BJ (cell line): Measurements from ENCODE around the gene PLCXD1. TPM values are rescaled to one million over a fixed set of nuclear protein-coding genes. Genes with fewer than 3 reads are reported as not detected.
"Not testable (repeated sequence)": the region's sequence is repeated elsewhere in the genome, so short reads cannot be mapped to it uniquely, and the experiment has no call there.

Experiments used
- CTCF ChIA-PET: fragments of 350-600 bp; formaldehyde crosslinking; extraction: SDS; loops from one replicate; lab custom pipeline; 2021; ENCODE audit warnings: antibody characterized with exemption, inconsistent platforms; lab: Yijun Ruan, JAX
- POLR2A ChIA-PET: fragments of 300-600 bp; sonication (Branson Sonifier 250); formaldehyde crosslinking; extraction: SDS; loops from one replicate; lab custom pipeline; 2021; ENCODE audit warnings: antibody characterized with exemption; lab: Charles Lee
- DNase-seq: peaks from one replicate; pipeline ENCODE4 v3.0.0-alpha.2; 2011; ENCODE audit warnings: low read depth
- H3K27me3 ChIP-seq: 2 replicates; pipeline ENCODE4 v1.6.0; 2011; ENCODE audit warnings: low read length; ENCODE audit not compliant: control insufficient read depth, insufficient read depth
- H3K36me3 ChIP-seq: 2 replicates; pipeline ENCODE4 v1.5.1; 2011; ENCODE audit warnings: low read length; ENCODE audit not compliant: control insufficient read depth, insufficient read depth
- H3K4me3 ChIP-seq: 2 replicates; pipeline ENCODE4 v1.5.1; 2011; ENCODE audit warnings: low read depth, mild to moderate bottlenecking, control low read depth, low read length
- CTCF ChIP-seq: IDR thresholded peaks from 2 replicates; pipeline ENCODE4 v1.5.1; 2011; ENCODE audit warnings: low read depth, mild to moderate bottlenecking, control low read depth, inconsistent platforms, low read length, moderate library complexity; ENCODE audit not compliant: insufficient read depth
- polyA plus RNA-seq: library from polyadenylated mRNA; depleted of rRNA; stranded (reverse); fragments of >200 nt; gene quantifications from 2 replicates; pipeline ENCODE4 v1.2.3, GENCODE V29; 2011

Gene PLCXD1
- polyA plus RNA-seq, 1 experiment, result 6.4 TPM

GRCh38 chrX:320126-320783, 39.1 kb downstream of the PLCXD1 start:
- no peak for TF ChIP-seq CTCF
- peak overlapping the region; percentile 97 for H3K4me3 ChIP-seq
- H3K36me3 ChIP-seq, result peaks cover 2% of the 10 kb centered on the region
- DNase-seq, result no peak
- ChIA-PET CTCF (no interaction called here), POLR2A (no interaction called here)
- no peaks in the 10 kb centered on the region for H3K27me3 ChIP-seq

DNA sequence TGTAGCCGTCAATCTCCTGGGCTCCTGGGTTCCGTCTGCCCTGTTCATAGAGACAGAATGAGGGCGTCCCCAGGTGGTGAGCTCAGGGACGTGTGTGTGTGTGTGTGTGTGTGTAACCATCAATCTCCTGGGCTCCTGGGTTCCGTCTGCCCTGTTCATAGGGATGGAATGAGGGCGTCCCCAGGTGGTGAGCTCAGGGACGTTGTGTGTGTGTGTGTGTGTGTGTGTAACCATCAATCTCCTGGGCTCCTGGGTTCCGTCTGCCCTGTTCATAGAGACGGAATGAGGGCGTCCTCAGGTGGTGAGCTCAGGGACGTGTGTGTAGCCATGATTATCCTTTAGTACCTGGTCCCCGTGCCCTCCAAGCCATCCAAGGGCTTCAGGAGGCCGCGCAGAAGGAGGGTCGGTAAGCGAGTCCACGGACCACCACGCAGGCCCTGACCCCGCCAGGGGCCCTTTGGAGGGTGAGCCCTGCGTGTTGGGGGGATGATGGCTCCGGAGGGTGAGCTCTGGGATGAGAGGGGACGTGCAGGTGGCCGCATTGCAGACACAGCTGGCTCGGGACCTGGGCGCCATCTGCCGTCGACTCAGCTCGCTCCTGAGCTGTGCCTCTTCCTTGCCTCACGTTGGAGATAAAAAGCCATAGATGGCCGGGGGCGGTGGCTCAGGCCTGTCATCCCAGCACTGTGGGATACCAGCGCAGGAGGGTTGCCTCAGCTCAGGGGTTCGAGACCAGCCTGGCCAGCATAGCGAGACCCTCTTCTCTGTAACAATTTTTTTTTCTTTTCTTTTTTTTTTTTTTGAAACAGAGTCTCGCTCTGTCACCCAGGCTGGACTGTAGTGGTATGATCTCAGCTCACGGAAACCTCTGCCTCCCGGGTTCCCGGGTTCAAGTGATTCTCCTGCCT, 42.8 kb downstream of the PLCXD1 start:
- no peak overlapping the region for H3K4me3 ChIP-seq

GRCh38 chrX:324664-325063, 43.5 kb downstream of the PLCXD1 start:
- H3K27me3 ChIP-seq, CTCF ChIA-PET, H3K4me3 ChIP-seq, DNase-seq, H3K36me3 ChIP-seq, POLR2A ChIA-PET: not testable (repeated sequence)
- TF ChIP-seq CTCF, result peak; percentile 41

More for the DNA sequence above, 42.8 kb downstream of the PLCXD1 start:
- peak; percentile 30; the same call in 1 of the 2 replicates for TF ChIP-seq CTCF
- DNase-seq, result no peak
- no peaks in the 10 kb centered on the region for H3K36me3 ChIP-seq
- ChIA-PET CTCF (no interaction called here), POLR2A (no interaction called here)
- H3K27me3 ChIP-seq, result no peaks in the 10 kb centered on the region

- CTCF ChIA-PET, result no interaction called here
- no peak overlapping the region for H3K4me3 ChIP-seq
- no peaks in the 10 kb centered on the region for H3K27me3 ChIP-seq
- DNase-seq, result no peak
- H3K36me3 ChIP-seq, result no peaks in the 10 kb centered on the region; the same call in 1 of the 2 replicates
- no peak for TF ChIP-seq CTCF
- POLR2A ChIA-PET, result no interaction called here
Observed at GRCh38 chrX:327660-328126, 46.5 kb downstream of the PLCXD1 start.

DNA sequence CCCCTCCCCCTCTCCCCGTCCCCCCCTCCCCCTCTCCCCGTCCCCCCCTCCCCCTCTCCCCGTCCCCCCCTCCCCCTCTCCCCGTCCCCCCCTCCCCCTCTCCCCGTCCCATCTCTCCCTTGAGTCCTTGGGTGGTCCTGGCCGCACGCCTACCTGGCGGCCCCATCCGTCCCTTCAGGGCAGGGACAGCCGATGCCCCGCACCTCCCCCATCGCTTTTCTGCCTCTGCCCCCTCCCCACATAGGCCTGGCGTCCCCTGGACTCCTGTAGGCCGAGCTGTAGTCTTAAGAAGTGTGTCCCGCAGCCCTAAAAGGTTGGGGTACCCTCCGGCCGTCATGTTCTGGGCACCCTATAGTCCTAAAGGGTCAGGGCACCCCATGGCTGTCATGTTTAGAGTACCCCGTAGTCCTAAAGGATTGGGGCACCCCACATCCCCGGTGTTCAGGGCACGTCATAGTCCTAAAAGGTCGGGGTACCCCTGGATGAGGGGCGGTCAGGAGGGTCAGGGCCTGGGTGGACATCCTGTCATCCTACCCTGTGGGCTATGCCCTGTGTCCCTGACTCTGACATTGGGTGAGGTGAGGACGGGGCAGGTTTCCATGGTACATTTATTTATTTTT, 48.2 kb downstream of the PLCXD1 start:
- H3K4me3 ChIP-seq, result no peak overlapping the region
- POLR2A ChIA-PET, result no interaction called here
- CTCF ChIA-PET, result no interaction called here
- TF ChIP-seq CTCF, result no peak
- no peak for DNase-seq
- H3K36me3 ChIP-seq, result peaks cover 3% of the 10 kb centered on the region; the same call in 1 of the 2 replicates
- H3K27me3 ChIP-seq, result no peaks in the 10 kb centered on the region

- H3K36me3 ChIP-seq, H3K27me3 ChIP-seq, H3K4me3 ChIP-seq, POLR2A ChIA-PET, DNase-seq, CTCF ChIA-PET: not testable (repeated sequence)
Observed at GRCh38 chrX:330141-330725, 49.1 kb downstream of the PLCXD1 start.
